HG03469 (cell line): Measurements from ENCODE around the gene KIAA1549.

ENCODE experiments used
- ATAC-seq: cut with Tn5 transposase; IDR thresholded peaks from one replicate; pipeline ENCODE4 v1.9.1; 2021; ENCODE audit warnings: mild to moderate bottlenecking, moderate library complexity, moderate number of reproducible peaks; ENCODE audit not compliant: unreplicated experiment

KIAA1549 gene

GRCh38 chr7:138911007-138911406 is 70.2 kb downstream of the KIAA1549 start:
- ATAC-seq: no peak

GRCh38 chr7:138907850-138908249 is 73.3 kb downstream of the KIAA1549 start:
- ATAC-seq: no peak

GRCh38 chr7:138907201-138907847 is 73.9 kb downstream of the KIAA1549 start:
- no peak for ATAC-seq

GRCh38 chr7:138903859-138904435 is 77.2 kb downstream of the KIAA1549 start:
- ATAC-seq: no peak

- ATAC-seq: no peak
These were observed 77.9 kb downstream of the KIAA1549 start for GRCh38 chr7:138903186-138903820.

GRCh38 chr7:138902161-138902560 is 79.0 kb downstream of the KIAA1549 start:
- no peak for ATAC-seq

GRCh38 chr7:138900035-138900828 is 81.0 kb downstream of the KIAA1549 start:
- no peak for ATAC-seq

GRCh38 chr7:138898802-138899201 is 82.4 kb downstream of the KIAA1549 start:
- no peak for ATAC-seq

GRCh38 chr7:138898255-138898654 is 82.9 kb downstream of the KIAA1549 start:
- ATAC-seq: no peak

GRCh38 chr7:138895679-138896078 is 85.5 kb downstream of the KIAA1549 start:
- no peak for ATAC-seq

- ATAC-seq: no peak
These were observed 87.9 kb downstream of the KIAA1549 start for GRCh38 chr7:138893258-138893657.

GRCh38 chr7:138892812-138893211 is 88.4 kb downstream of the KIAA1549 start:
- ATAC-seq: no peak

- ATAC-seq: no peak
These were observed 89.1 kb downstream of the KIAA1549 start for GRCh38 chr7:138892006-138892630.

GRCh38 chr7:138891446-138891810 is 89.8 kb downstream of the KIAA1549 start:
- no peak for ATAC-seq

GRCh38 chr7:138890499-138891445 is 90.4 kb downstream of the KIAA1549 start:
- no peak for ATAC-seq

GRCh38 chr7:138889582-138890498 is 91.3 kb downstream of the KIAA1549 start:
- no peak for ATAC-seq

GRCh38 chr7:138887872-138888656 is 93.1 kb downstream of the KIAA1549 start:
- no peak for ATAC-seq

GRCh38 chr7:138887085-138887710 is 94.0 kb downstream of the KIAA1549 start:
- no peak for ATAC-seq
